Brain microvascular endothelial cell (primary cell): ENCODE data around the gene CHN2.

Experiments used
- DNase-seq: peaks from one replicate; pipeline ENCODE4 v3.0.0-alpha.2; 2020
- H3K27ac ChIP-seq: fragments of 250-450 bp; sonication (Bioruptor Pico); 2 replicates; pipeline ENCODE4 v1.5.1; 2020; ENCODE audit warnings: mild to moderate bottlenecking, moderate library complexity
- H3K27me3 ChIP-seq: fragments of 250-450 bp; sonication (Bioruptor Pico); replicated peaks from 2 replicates; pipeline ENCODE4 v1.5.1; 2020; ENCODE audit warnings: mild to moderate bottlenecking
- H3K36me3 ChIP-seq: fragments of 250-450 bp; sonication (Bioruptor Pico); replicated peaks from 2 replicates; pipeline ENCODE4 v1.5.1; 2020; ENCODE audit warnings: mild to moderate bottlenecking
- H3K4me3 ChIP-seq: 2 replicates; pipeline ENCODE4 v1.5.1; 2011; ENCODE audit warnings: low read depth, mild to moderate bottlenecking, control low read depth, low read length, moderate library complexity
- in situ Hi-C: cut with HindIII; loops from 2 replicates; pipeline ENCODE4 v1.10.0; 2017; ENCODE audit warnings: low sequenced_read_pairs, low pct_ligation_motif_present
- TF ChIP-seq, protein P1 (sequence below): IDR thresholded peaks from 2 replicates; pipeline ENCODE4 v1.5.1; 2011; ENCODE audit warnings: low read depth, mild to moderate bottlenecking, moderate library complexity, low read length, control low read depth, inconsistent platforms; ENCODE audit errors: missing control alignments

CHN2 gene

DNA sequence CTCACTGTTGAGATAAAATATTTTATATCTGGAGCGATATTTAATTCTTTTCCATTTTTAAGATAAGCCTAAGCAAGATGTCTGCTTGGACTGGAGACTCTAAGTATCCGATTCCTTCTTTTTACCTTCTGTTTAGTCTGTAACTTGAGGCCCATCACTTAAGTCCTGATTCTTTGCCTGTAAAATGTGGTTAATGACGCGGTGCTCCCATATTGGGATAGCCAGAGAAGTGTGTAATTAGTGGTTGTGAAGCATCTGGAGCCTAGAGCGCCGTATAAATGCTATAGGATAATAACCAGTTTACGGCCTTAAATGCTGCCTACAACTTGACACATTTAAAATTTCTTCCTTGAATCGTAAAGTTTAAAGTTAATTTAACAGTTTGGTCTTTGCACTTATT is 132.9 kb downstream of the CHN2 start:
- Histone ChIP-seq H3K36me3 (no peaks in the 10 kb centered on the region), H3K27ac (no peak overlapping the region), H3K27me3 (no peaks in the 10 kb centered on the region), H3K4me3 (no peak overlapping the region)
- in situ Hi-C loops, result no loop called here
- no peak for DNase-seq
- TF ChIP-seq, protein P1, sequence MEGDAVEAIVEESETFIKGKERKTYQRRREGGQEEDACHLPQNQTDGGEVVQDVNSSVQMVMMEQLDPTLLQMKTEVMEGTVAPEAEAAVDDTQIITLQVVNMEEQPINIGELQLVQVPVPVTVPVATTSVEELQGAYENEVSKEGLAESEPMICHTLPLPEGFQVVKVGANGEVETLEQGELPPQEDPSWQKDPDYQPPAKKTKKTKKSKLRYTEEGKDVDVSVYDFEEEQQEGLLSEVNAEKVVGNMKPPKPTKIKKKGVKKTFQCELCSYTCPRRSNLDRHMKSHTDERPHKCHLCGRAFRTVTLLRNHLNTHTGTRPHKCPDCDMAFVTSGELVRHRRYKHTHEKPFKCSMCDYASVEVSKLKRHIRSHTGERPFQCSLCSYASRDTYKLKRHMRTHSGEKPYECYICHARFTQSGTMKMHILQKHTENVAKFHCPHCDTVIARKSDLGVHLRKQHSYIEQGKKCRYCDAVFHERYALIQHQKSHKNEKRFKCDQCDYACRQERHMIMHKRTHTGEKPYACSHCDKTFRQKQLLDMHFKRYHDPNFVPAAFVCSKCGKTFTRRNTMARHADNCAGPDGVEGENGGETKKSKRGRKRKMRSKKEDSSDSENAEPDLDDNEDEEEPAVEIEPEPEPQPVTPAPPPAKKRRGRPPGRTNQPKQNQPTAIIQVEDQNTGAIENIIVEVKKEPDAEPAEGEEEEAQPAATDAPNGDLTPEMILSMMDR, result no peak

DNA sequence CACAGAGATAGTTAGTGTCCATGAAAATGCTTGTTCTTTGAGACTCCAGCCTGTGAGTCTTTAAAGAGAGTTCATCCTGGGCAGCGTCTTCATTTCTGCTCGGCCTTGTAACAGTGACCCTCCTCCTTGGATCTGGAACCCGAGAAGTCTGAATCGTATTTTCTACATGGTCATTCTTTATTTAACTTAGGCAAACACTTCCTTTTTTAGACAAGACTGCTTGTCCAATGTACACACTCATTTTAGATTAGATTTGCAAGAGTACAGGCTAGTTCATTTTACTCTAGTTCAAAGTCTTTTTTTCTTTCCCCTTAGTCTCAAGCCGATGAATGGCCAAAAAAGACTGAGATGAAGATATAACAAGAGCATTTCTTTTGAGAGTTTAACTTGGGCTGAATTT is 133.5 kb downstream of the CHN2 start:
- TF ChIP-seq, protein P1, result no peak
- no peak for DNase-seq
- in situ Hi-C loops, result no loop called here
- H3K27me3 ChIP-seq, result peaks cover 2% of the 10 kb centered on the region
- H3K4me3 ChIP-seq, result no peak overlapping the region
- H3K36me3 ChIP-seq, result no peaks in the 10 kb centered on the region
- H3K27ac ChIP-seq, result no peak overlapping the region

DNA sequence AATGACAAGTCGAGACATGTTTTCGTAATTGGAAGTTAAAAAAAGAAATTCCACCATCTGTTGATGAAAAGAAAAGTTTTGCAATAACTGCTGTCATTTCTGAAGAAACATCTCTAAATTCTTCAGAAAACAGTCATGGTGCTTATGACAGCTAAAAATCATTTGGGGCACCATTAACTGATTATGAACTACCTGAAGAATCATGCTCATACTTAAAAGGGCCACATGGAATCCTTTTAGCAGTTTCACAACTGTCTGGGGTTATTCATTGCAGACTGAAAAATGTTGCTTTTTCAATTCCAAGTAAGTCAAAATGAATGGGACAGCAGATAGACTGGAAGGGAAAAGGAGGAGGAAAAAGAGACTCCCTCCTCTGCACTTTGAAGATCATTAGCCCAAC is 134.2 kb downstream of the CHN2 start:
- H3K4me3 ChIP-seq, result no peak overlapping the region
- no peaks in the 10 kb centered on the region for H3K36me3 ChIP-seq
- in situ Hi-C loops, result no loop called here
- DNase-seq, result no peak
- no peak overlapping the region for H3K27ac ChIP-seq
- peaks cover 2% of the 10 kb centered on the region for H3K27me3 ChIP-seq
- TF ChIP-seq, protein P1, result no peak

DNA sequence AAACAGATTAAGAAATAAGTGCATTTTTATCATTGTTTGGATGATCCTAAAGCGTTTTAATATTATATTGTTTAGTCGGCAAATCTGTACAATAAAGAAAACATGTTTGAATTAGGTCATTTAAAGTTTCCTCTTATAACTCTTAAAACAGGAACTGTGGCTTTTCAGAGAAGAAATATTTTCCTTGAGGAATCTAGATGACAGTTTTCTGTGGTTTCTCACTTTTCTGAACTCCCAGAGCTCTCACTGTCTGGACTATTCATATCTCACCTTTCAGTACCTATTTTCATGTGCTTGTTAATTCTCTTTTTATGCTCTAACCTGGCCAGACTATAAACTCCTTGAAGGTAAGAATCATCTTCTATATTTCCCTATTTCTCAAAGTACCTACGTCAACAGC is 135.1 kb downstream of the CHN2 start:
- Histone ChIP-seq H3K27ac (no peak overlapping the region), H3K4me3 (no peak overlapping the region), H3K27me3 (peaks cover 2% of the 10 kb centered on the region), H3K36me3 (no peaks in the 10 kb centered on the region)
- TF ChIP-seq, protein P1, result no peak
- DNase-seq, result no peak
- in situ Hi-C loops, result no loop called here

DNA sequence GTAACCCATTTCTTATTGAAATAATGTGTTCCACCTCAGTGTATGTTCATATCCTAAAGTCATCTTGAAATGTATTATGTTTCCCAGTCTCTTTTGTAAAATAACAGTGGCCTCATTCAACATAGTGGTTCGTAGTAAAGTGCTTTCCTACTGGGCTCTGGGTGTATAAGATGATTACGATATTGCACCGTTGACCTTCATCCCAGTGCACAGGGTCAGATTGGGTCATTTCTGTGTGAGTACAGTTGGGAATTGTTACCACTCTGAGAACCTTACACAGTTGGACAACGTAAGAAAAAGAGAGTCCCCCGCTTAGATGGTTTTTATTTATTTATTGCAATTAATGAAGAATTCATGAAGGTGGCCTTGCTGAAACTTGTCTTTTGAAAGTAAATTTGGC is 135.6 kb downstream of the CHN2 start:
- no peak for DNase-seq
- TF ChIP-seq, protein P1, result no peak
- no peaks in the 10 kb centered on the region for H3K36me3 ChIP-seq
- in situ Hi-C loops, result no loop called here
- H3K27me3 ChIP-seq, result peaks cover 2% of the 10 kb centered on the region
- H3K4me3 ChIP-seq, result no peak overlapping the region
- H3K27ac ChIP-seq, result no peak overlapping the region

DNA sequence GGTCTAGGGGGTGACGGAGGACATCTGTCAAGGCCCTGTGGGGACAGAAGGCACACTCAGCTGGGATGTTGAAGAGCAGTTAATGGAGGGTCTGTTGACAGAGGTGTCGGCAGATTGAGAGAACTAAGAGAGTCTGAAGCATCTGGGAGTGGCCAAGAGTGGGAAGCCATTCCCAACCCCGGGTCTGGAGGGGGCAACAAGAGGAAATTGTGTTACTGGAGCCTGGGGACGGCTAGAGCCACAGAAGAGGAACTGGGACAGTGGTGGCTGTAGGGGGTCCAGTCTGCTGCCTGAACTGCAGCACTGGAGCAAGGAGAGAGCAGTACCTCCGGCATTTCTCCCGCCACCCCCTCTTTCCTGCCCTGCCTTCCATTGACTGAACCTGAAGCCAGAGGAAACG is 136.6 kb downstream of the CHN2 start:
- H3K27me3 ChIP-seq, result peaks cover 4% of the 10 kb centered on the region
- no peak for DNase-seq
- in situ Hi-C loops, result no loop called here
- no peak overlapping the region for H3K4me3 ChIP-seq
- TF ChIP-seq, protein P1, result no peak
- no peaks in the 10 kb centered on the region for H3K36me3 ChIP-seq
- H3K27ac ChIP-seq, result no peak overlapping the region
